Stimulated activated CD4-positive, alpha-beta T cell treated with anti-CD3 and anti-CD28 coated beads, Interleukin-2, amount 100 ng/mL, for 24 hours (primary cell): ENCODE data around the gene ITIH1.

ENCODE experiments used
- DNase-seq, 2 donors: peaks; one replicate each; pipeline ENCODE4 v3.0.0-alpha.2; 2020

ITIH1 gene

DNA sequence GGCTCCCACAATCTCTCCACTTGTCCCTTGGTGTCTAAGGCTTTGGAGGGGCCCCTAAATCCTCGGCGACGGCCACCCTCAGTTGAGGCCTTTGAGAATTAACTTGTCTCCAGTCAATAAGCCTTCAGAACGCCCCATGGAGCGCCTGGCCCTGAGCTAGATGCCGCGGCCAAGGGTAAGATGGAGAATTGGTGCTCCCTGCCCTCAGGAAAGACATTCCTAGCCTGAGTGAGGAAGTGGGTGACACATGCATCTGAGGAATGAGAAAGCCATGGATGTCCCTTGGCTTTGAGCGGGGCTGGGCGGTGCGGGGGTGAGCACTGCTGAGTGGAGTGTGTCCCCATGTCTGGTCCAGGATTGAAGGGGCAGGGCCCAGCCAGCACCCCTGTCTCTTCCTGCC lies 39.8 kb downstream of the ITIH1 start:
- DNase-seq: no peak

DNA sequence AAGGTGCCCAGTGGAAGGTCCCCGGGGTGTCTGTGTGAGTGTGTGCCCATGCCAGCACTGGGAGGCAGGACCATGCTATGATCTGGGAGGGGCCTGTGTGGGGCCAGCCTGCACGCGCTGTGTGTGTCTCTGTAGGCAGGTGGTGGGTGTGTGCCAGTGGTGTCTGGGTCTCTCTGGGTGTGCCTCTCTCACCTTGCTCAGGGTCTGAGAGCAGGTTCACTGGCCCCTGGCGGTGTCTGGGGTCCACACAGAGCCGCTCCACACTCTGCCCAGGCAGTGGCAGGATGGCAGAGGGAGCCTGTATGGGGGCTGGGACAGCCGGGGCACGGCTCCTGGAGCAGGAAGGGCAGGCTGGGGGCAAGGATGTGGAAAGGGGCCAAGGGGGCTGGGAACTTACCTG lies 40.5 kb downstream of the ITIH1 start:
- no peak for DNase-seq

- no peak for DNase-seq
Observed at GRCh38 chr3:52819936-52820335, 42.5 kb downstream of the ITIH1 start.

- peak; percentile 21 to 38 for DNase-seq
Observed at GRCh38 chr3:52820736-52821135, 43.3 kb downstream of the ITIH1 start.

DNA sequence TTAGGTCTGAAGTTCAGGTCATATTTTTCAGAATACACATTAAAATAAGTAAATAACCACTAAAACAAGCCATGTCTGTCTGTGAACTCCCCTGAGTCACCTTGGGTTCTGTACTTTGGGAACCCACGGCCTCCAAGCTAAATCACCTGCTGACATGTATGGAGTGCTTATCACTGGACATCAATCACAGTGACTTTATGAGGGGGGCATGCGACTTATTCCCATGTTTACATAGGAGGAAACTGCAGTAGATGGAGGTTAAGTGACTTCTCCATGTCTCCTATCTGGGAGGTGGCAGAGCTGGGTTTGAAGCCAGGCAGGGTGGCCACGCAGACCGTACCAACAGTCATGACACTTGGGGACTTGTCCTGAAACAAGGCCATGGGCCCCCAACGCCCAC lies 45.0 kb downstream of the ITIH1 start:
- DNase-seq: no peak

DNA sequence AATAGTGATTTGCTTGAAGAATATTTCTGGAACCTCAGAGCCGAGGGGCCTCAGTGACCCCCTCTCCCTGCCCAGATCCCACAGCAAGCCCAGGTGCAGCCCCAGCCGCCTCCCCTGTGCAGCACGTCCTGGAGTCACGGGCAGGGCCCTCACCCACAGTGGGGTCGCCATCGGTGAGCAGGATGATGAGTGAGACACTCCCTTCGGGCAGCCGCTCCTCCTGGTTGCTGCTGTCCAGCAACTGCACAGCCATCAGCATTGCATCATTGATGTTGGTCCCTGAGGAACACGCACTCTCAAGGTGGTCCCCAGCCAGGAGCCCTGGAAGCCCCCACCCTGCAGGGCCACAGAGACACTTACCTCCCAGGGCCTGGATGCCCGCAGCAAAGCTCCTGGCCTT lies 46.6 kb downstream of the ITIH1 start:
- DNase-seq: no peak

- no peak for DNase-seq
Observed at GRCh38 chr3:52827441-52827840, 50.0 kb downstream of the ITIH1 start.

GRCh38 chr3:52827866-52828376 lies 50.5 kb downstream of the ITIH1 start:
- no peak for DNase-seq

- no peak for DNase-seq
Observed at GRCh38 chr3:52829482-52829881, 52.1 kb downstream of the ITIH1 start.

GRCh38 chr3:52829906-52830463 lies 52.6 kb downstream of the ITIH1 start:
- no peak for DNase-seq

DNA sequence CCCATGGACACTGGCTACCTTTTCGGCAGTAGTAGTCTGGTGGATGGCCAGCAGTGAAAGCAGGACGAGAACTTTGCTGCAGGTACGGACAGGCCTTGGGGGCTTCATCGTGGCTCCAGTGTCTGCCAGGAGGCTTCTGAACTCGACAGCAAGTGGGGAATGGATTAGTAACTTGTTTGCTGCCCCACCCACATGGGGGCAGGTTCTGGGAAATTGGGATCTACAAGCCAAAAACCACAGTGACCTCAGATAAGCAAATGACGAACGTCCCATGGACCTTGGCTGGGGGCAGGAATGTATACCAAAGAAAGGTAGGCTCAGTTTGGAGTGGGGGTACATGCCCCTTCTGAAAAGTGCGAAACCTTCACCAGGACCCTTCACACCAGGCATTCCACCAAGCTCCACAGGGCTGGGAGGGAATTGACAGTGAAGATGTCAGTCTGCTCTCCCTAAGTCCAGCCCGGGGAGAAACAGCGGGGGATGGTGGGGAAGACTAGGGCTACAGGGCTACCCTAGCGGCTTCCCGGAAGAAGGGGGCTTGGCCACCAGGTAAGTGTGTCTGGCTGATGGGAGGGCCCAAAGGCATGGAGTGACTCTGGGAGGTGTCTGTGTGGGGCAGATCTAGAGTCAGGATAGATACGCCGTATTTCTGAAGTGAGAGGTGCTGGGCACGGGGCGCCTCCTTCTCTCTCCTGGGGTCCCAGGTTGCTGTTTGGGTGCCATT lies 53.3 kb downstream of the ITIH1 start, which contains the start of gene ITIH4:
Gene ITIH4, minus strand, starts transcription at position 138 of the 724 bp plus-strand sequence. Its CDS starts 30 bp downstream, at position 108.
- DNase-seq: no peak

GRCh38 chr3:52831500-52832301 lies 54.3 kb downstream of the ITIH1 start:
- no peak for DNase-seq

DNA sequence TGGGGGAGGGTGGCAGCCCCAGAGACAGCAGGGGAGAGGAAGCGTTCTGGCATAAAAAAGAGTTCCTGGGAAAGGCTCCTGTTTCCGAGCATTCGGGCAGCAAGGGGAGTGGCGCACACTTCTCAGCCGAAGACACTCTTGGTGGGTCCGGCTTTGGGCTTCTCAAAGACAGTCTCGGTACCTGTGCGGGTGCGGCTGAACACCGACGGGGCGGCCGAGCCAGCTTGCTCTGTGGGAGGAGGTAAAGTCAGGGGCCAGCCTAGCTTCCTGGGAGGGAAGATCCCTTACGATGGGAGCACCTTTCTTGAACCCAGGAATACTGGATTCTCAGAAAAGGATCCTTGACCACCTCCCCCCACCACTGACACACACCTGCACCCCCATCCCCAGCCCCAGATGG lies 55.8 kb downstream of the ITIH1 start:
- no peak for DNase-seq

DNA sequence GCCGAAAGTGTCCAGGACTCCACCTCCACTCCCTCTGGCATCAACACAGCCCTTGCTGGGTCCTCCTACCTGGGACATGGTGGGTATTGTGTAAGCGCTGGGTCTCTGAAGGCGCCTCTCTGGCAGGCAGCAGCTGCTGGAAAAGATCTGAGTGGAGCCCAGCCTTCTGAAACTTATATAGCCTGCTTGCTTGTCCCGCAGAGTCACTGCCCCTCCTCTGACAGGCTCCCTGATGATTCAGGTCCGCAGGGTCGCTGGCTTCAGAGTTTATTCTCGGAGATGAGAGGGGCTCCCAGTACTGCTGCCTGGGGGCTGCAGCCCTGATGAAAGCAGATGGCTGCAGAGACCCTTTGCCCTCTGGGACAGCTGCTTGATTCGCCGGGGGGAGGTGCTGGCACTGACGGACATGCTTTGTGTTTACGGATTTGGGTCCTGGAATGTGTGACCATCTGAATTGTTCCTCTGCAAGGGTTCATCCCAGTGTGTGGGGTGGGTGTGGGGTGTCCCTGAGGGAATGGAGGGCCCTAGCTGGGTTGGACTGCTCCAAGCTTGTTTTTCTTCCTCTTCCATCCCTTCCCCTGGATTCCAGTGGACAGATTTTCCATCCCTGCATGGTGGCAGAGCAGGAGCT lies 57.6 kb downstream of the ITIH1 start, which contains the start of gene MUSTN1:
Gene MUSTN1, minus strand, starts transcription at position 149 of the 631 bp plus-strand sequence. Its CDS starts 71 bp downstream, at position 78.
- no peak for DNase-seq

- no peak for DNase-seq
Observed at GRCh38 chr3:52835766-52836470, 58.5 kb downstream of the ITIH1 start.

DNA sequence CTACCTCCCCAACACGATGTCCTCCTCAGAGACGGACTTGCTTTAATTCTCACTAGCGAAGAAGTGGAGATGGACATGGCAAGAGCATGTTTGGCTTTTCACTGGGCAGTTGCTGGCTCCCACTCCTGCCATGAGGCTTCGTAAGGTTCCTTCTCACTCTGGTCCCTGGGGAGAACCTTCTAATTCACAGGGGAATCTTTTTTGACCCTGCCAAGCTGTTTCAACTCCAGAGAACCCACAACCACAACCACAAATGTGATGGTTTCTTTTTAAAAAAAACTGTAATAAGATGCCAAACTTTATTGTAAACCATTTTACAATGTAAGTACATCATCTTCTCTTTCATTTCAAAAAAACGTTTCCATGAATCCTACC lies 59.1 kb downstream of the ITIH1 start:
- DNase-seq: no peak

- DNase-seq: no peak
Observed at GRCh38 chr3:52836986-52837385, 59.6 kb downstream of the ITIH1 start.

DNA sequence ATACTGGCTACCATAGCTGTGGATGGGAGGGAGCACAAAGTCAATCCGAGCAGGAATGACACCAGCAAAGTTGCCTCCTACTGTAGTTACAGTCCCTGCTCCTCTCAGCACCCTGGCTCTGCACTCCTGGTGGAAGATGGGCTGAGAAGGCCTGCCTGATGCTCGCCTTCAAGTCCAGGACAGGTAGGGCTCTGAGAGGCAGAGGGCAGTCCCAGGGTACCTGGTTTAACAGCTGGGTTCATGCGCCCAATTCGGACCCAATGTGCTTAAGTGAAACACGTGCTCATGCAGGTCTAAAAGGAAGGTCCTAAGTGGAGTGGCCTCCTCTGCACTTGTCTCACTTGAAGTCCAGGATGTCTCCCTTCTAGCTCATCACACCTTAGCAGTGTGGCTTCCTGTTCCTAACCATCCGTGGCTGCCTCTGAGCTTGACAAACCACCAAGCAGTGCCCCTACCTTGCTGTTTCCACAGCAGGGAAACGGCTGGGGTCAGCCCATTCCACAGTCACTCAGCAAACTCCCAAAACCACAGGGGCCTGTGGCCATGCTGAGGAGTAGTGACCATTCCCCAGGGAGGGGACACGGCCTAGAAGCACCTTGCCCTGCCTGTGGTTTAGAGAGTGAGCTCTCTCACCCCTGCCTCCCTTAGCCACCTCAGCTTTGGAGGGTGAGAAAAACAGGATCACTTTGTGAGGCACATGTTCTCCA lies 61.3 kb downstream of the ITIH1 start:
- no peak for DNase-seq

DNA sequence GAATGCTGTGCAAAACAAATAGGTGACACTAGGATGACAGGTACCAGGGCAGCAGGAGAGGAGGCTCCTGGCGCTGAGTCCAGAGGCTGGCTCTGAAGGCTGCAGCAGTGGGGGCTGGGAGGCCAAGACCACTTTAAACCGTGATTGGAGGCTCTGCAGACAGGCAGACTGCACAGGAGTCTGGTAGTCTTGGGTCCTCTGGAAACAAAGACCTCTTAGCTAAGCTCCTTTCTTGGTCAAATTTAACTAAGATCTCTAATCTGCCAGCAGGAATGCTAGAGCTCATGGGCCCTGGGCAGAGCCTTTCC lies 61.8 kb downstream of the ITIH1 start:
- no peak for DNase-seq

GRCh38 chr3:52839892-52840545 lies 62.6 kb downstream of the ITIH1 start:
- no peak for DNase-seq

DNA sequence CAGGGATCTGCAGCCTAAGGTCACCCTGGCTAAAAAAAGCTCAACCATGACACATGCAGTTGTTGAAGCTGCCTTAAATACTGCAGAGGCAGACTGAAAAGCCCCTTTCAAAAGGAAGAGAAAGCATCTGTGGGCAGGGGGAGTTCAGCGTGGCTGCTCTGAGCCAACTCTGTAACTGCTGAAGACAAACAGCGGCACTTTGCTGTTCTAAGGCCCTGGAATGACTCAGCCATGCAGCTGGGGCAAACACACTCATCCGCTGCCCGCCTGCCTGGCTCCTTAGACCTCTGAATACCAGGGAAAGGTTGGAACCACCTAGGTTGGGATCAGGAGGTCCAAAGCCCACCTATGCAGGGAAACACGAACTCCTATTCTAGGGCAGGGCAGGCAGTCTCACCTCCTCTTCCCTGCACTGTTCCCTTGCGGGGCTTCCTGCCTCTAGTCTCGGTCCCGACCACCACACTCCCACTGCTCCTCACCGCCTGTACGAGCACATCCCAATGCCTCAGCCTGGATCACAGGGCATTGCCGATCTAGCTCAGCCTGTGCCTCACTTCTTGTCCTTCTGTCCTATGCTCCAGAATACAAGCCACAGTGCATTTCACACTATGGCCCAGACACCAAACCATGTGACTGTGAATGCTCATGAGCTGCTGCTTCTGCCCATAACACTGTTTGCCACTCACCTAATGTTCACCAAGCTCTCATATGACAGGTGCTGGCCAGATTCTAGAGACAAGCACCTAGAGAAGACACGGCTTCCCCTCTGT lies 64.0 kb downstream of the ITIH1 start:
- no peak for DNase-seq
